ENCODE data around the gene DNAJC1.

Gene DNAJC1

GRCh38 chr10:21978191-21978862 is 25.2 kb downstream of the DNAJC1 start:
- no peaks in the 10 kb centered on the region for H3K36me3 ChIP-seq (ENCODE audit: control insufficient read depth in 2 of 2, insufficient read depth in 2 of 2, low read length in 2 of 2)
- no peak overlapping the region for H3K4me3 ChIP-seq (ENCODE audit: low read length in 2 of 2)
- no peak overlapping the region for H3K9ac ChIP-seq (ENCODE audit: low read length in 2 of 2)
- H3K27me3 ChIP-seq (ENCODE audit: control insufficient read depth in 1 of 2, insufficient read depth in 2 of 2, low read length in 2 of 2) = no peaks in the 10 kb centered on the region
- no peaks in the 10 kb centered on the region for H3K9me3 ChIP-seq (ENCODE audit: control insufficient read depth in 2 of 2, low read length in 2 of 2)
- H3K4me1 ChIP-seq (ENCODE audit: control insufficient read depth, insufficient read depth, low read length) = no peaks in the 10 kb centered on the region
- H3K27ac ChIP-seq (ENCODE audit: low read length) = no peak overlapping the region

GRCh38 chr10:21976739-21977138 is 26.8 kb downstream of the DNAJC1 start:
- Histone ChIP-seq H3K27me3 (ENCODE audit: control insufficient read depth in 1 of 2, insufficient read depth in 2 of 2, low read length in 2 of 2) (no peaks in the 10 kb centered on the region), H3K9ac (ENCODE audit: low read length in 2 of 2) (no peak overlapping the region), H3K4me3 (ENCODE audit: low read length in 2 of 2) (no peak overlapping the region), H3K4me1 (ENCODE audit: control insufficient read depth, insufficient read depth, low read length) (no peaks in the 10 kb centered on the region), H3K9me3 (ENCODE audit: control insufficient read depth in 2 of 2, low read length in 2 of 2) (no peaks in the 10 kb centered on the region), H3K36me3 (ENCODE audit: control insufficient read depth in 2 of 2, insufficient read depth in 2 of 2, low read length in 2 of 2) (no peaks in the 10 kb centered on the region), H3K27ac (ENCODE audit: low read length) (no peak overlapping the region)

GRCh38 chr10:21976280-21976679 is 27.2 kb downstream of the DNAJC1 start:
- H3K36me3 ChIP-seq (ENCODE audit: control insufficient read depth in 2 of 2, insufficient read depth in 2 of 2, low read length in 2 of 2) = no peaks in the 10 kb centered on the region
- no peaks in the 10 kb centered on the region for H3K27me3 ChIP-seq (ENCODE audit: control insufficient read depth in 1 of 2, insufficient read depth in 2 of 2, low read length in 2 of 2)
- H3K9me3 ChIP-seq (ENCODE audit: control insufficient read depth in 2 of 2, low read length in 2 of 2) = no peaks in the 10 kb centered on the region
- no peaks in the 10 kb centered on the region for H3K4me1 ChIP-seq (ENCODE audit: control insufficient read depth, insufficient read depth, low read length)
- H3K9ac ChIP-seq (ENCODE audit: low read length in 2 of 2) = no peak overlapping the region
- no peak overlapping the region for H3K27ac ChIP-seq (ENCODE audit: low read length)
- H3K4me3 ChIP-seq (ENCODE audit: low read length in 2 of 2) = no peak overlapping the region

GRCh38 chr10:21975378-21975990 is 28.0 kb downstream of the DNAJC1 start:
- H3K4me1 ChIP-seq (ENCODE audit: control insufficient read depth, insufficient read depth, low read length) = no peaks in the 10 kb centered on the region
- no peaks in the 10 kb centered on the region for H3K27me3 ChIP-seq (ENCODE audit: control insufficient read depth in 1 of 2, insufficient read depth in 2 of 2, low read length in 2 of 2)
- H3K36me3 ChIP-seq (ENCODE audit: control insufficient read depth in 2 of 2, insufficient read depth in 2 of 2, low read length in 2 of 2) = no peaks in the 10 kb centered on the region
- H3K9ac ChIP-seq (ENCODE audit: low read length in 2 of 2) = no peak overlapping the region
- no peak overlapping the region for H3K27ac ChIP-seq (ENCODE audit: low read length)
- no peak overlapping the region for H3K4me3 ChIP-seq (ENCODE audit: low read length in 2 of 2)
- H3K9me3 ChIP-seq (ENCODE audit: control insufficient read depth in 2 of 2, low read length in 2 of 2) = no peaks in the 10 kb centered on the region

- no peak overlapping the region for H3K4me3 ChIP-seq (ENCODE audit: low read length in 2 of 2)
- H3K27ac ChIP-seq (ENCODE audit: low read length) = no peak overlapping the region
- H3K36me3 ChIP-seq (ENCODE audit: control insufficient read depth in 2 of 2, insufficient read depth in 2 of 2, low read length in 2 of 2) = no peaks in the 10 kb centered on the region
- no peak overlapping the region for H3K9ac ChIP-seq (ENCODE audit: low read length in 2 of 2)
- H3K27me3 ChIP-seq (ENCODE audit: control insufficient read depth in 1 of 2, insufficient read depth in 2 of 2, low read length in 2 of 2) = no peaks in the 10 kb centered on the region
- no peaks in the 10 kb centered on the region for H3K9me3 ChIP-seq (ENCODE audit: control insufficient read depth in 2 of 2, low read length in 2 of 2)
- H3K4me1 ChIP-seq (ENCODE audit: control insufficient read depth, insufficient read depth, low read length) = no peaks in the 10 kb centered on the region
These were observed 30.9 kb downstream of the DNAJC1 start for GRCh38 chr10:21972584-21972983.

GRCh38 chr10:21969326-21970287 is 33.9 kb downstream of the DNAJC1 start:
- H3K4me3 ChIP-seq (ENCODE audit: low read length in 2 of 2) = no peak overlapping the region
- no peaks in the 10 kb centered on the region for H3K36me3 ChIP-seq (ENCODE audit: control insufficient read depth in 2 of 2, insufficient read depth in 2 of 2, low read length in 2 of 2)
- no peak overlapping the region for H3K9ac ChIP-seq (ENCODE audit: low read length in 2 of 2)
- no peaks in the 10 kb centered on the region for H3K27me3 ChIP-seq (ENCODE audit: control insufficient read depth in 1 of 2, insufficient read depth in 2 of 2, low read length in 2 of 2)
- no peak overlapping the region for H3K27ac ChIP-seq (ENCODE audit: low read length)
- H3K9me3 ChIP-seq (ENCODE audit: control insufficient read depth in 2 of 2, low read length in 2 of 2) = no peaks in the 10 kb centered on the region
- no peaks in the 10 kb centered on the region for H3K4me1 ChIP-seq (ENCODE audit: control insufficient read depth, insufficient read depth, low read length)

- no peaks in the 10 kb centered on the region for H3K9me3 ChIP-seq (ENCODE audit: control insufficient read depth in 2 of 2, low read length in 2 of 2)
- no peak overlapping the region for H3K27ac ChIP-seq (ENCODE audit: low read length)
- H3K36me3 ChIP-seq (ENCODE audit: control insufficient read depth in 2 of 2, insufficient read depth in 2 of 2, low read length in 2 of 2) = no peaks in the 10 kb centered on the region
- H3K4me3 ChIP-seq (ENCODE audit: low read length in 2 of 2) = no peak overlapping the region
- H3K4me1 ChIP-seq (ENCODE audit: control insufficient read depth, insufficient read depth, low read length) = no peaks in the 10 kb centered on the region
- H3K27me3 ChIP-seq (ENCODE audit: control insufficient read depth in 1 of 2, insufficient read depth in 2 of 2, low read length in 2 of 2) = no peaks in the 10 kb centered on the region
- no peak overlapping the region for H3K9ac ChIP-seq (ENCODE audit: low read length in 2 of 2)
These were observed 38.4 kb downstream of the DNAJC1 start for GRCh38 chr10:21964983-21965665.

GRCh38 chr10:21962358-21962757 is 41.2 kb downstream of the DNAJC1 start:
- Histone ChIP-seq H3K27ac (ENCODE audit: low read length) (no peak overlapping the region), H3K36me3 (ENCODE audit: control insufficient read depth in 2 of 2, insufficient read depth in 2 of 2, low read length in 2 of 2) (no peaks in the 10 kb centered on the region), H3K9me3 (ENCODE audit: control insufficient read depth in 2 of 2, low read length in 2 of 2) (no peaks in the 10 kb centered on the region), H3K4me3 (ENCODE audit: low read length in 2 of 2) (no peak overlapping the region), H3K9ac (ENCODE audit: low read length in 2 of 2) (no peak overlapping the region), H3K4me1 (ENCODE audit: control insufficient read depth, insufficient read depth, low read length) (no peaks in the 10 kb centered on the region), H3K27me3 (ENCODE audit: control insufficient read depth in 1 of 2, insufficient read depth in 2 of 2, low read length in 2 of 2) (no peaks in the 10 kb centered on the region)

- Histone ChIP-seq H3K4me3 (ENCODE audit: low read length in 2 of 2) (no peak overlapping the region), H3K4me1 (ENCODE audit: control insufficient read depth, insufficient read depth, low read length) (no peaks in the 10 kb centered on the region), H3K9me3 (ENCODE audit: control insufficient read depth in 2 of 2, low read length in 2 of 2) (no peaks in the 10 kb centered on the region), H3K36me3 (ENCODE audit: control insufficient read depth in 2 of 2, insufficient read depth in 2 of 2, low read length in 2 of 2) (no peaks in the 10 kb centered on the region), H3K9ac (ENCODE audit: low read length in 2 of 2) (no peak overlapping the region), H3K27ac (ENCODE audit: low read length) (no peak overlapping the region), H3K27me3 (ENCODE audit: control insufficient read depth in 1 of 2, insufficient read depth in 2 of 2, low read length in 2 of 2) (no peaks in the 10 kb centered on the region)
These were observed 41.7 kb downstream of the DNAJC1 start for GRCh38 chr10:21961847-21962246.

- Histone ChIP-seq H3K27me3 (ENCODE audit: control insufficient read depth in 1 of 2, insufficient read depth in 2 of 2, low read length in 2 of 2) (no peaks in the 10 kb centered on the region), H3K36me3 (ENCODE audit: control insufficient read depth in 2 of 2, insufficient read depth in 2 of 2, low read length in 2 of 2) (no peaks in the 10 kb centered on the region), H3K9me3 (ENCODE audit: control insufficient read depth in 2 of 2, low read length in 2 of 2) (no peaks in the 10 kb centered on the region), H3K27ac (ENCODE audit: low read length) (no peak overlapping the region), H3K9ac (ENCODE audit: low read length in 2 of 2) (no peak overlapping the region), H3K4me1 (ENCODE audit: control insufficient read depth, insufficient read depth, low read length) (no peaks in the 10 kb centered on the region), H3K4me3 (ENCODE audit: low read length in 2 of 2) (no peak overlapping the region)
These were observed 43.5 kb downstream of the DNAJC1 start for GRCh38 chr10:21959998-21960397.
